Kidney (tissue), 14 donors: Measurements from ENCODE around the gene SEL1L. TPM values are rescaled to one million over a fixed set of nuclear protein-coding genes. Genes with fewer than 3 reads are reported as not detected.

Experiments used
- DNase-seq, 5 donors: peaks; one replicate each; pipeline ENCODE4 v3.0.0-alpha.2; 2013 to 2020
- FAIRE-seq: peaks from 2 replicates; lab custom pipeline; 2012; peaks lifted over from hg19 to GRCh38; lab: Jason Lieb, UNC
- H3K27ac ChIP-seq, 2 donors: one replicate each; pipeline ENCODE4 v1.7.0; 2013; ENCODE audit warnings: low read depth in 2 of 2, low read length in 2 of 2, inconsistent platforms in 1 of 2
- H3K27me3 ChIP-seq: one replicate; pipeline ENCODE4 v1.7.1; 2013; ENCODE audit warnings: low read length, inconsistent platforms; ENCODE audit not compliant: control insufficient read depth, insufficient read depth
- H3K36me3 ChIP-seq, 3 donors: one replicate each; pipeline versions ENCODE4 v1.7.0 to v1.7.1; 2013; ENCODE audit warnings: low read length in 3 of 3, control low read depth in 1 of 3, inconsistent platforms in 1 of 3; ENCODE audit not compliant: insufficient read depth in 3 of 3, control insufficient read depth in 2 of 3
- H3K4me1 ChIP-seq, 3 donors: one replicate each; pipeline versions ENCODE4 v1.7.0 to v1.7.1; 2013; ENCODE audit warnings: low read length in 3 of 3, inconsistent platforms in 1 of 3, low read depth in 1 of 3; ENCODE audit not compliant: control insufficient read depth in 2 of 3, insufficient read depth in 2 of 3
- H3K4me3 ChIP-seq, 3 donors: one replicate each; pipeline versions ENCODE4 v1.7.0 to v1.8.1; 2013; ENCODE audit warnings: low read length in 3 of 3, control low read depth in 1 of 3, inconsistent platforms in 1 of 3
- H3K9ac ChIP-seq, 3 donors: one replicate each; pipeline versions ENCODE4 v1.7.0 to v1.7.1; 2013; ENCODE audit warnings: low read length in 3 of 3, control low read depth in 1 of 3, inconsistent platforms in 1 of 3
- H3K9me3 ChIP-seq, 3 donors: one replicate each; pipeline versions ENCODE4 v1.7.0 to v1.7.1; 2013; ENCODE audit warnings: low read length in 3 of 3, control low read depth in 1 of 3, inconsistent platforms in 1 of 3; ENCODE audit not compliant: control insufficient read depth in 2 of 3, insufficient read depth in 1 of 3
- intact Hi-C: fragments of 100-400 bp; cut with DNase I; formaldehyde crosslinking; loops from one replicate; pipeline ENCODE4 v1.11.1; 2022
- polyA plus RNA-seq: library from polyadenylated mRNA; stranded (reverse); fragments of 350-450 nt; fragmentation: Illumina TruSeq; extraction: RNeasy Lipid Tissue Mini Kit (QIAGEN cat#74804); gene quantifications from one replicate; pipeline ENCODE4 v1.2.3, GENCODE V29; 2014; ENCODE audit warnings: low read depth, low replicate concordance; ENCODE audit not compliant: insufficient read depth
- total RNA-seq: library from RNA; stranded (reverse); fragmentation: NEBNext Ultra II Directional; extraction: Animal tissue kit (Norgen Biotek cat#: 25700); gene quantifications from one replicate; pipeline ENCODE4 v1.2.1, GENCODE V29; 2021
- TF ChIP-seq, protein P1 (sequence below): IDR thresholded peaks from 3 replicates; pipeline ENCODE4 v1.5.1; 2012; ENCODE audit warnings: mild to moderate bottlenecking, moderate library complexity, borderline replicate concordance; ENCODE audit not compliant: insufficient read depth; ENCODE audit errors: extremely low read depth
- donor health status: control.
- donor health status: control.
- donor health status: control.
- donor health status: control.
- donor health status: control.
- donor health status: DM: yes; HTN: yes; CAD: no.
- donor health status: Normal renal cell carcinoma (clear cell type).

The SEL1L gene
- total and polyA plus RNA-seq, 2 donors from 2014 or later: 18.9 to 115 TPM

DNA sequence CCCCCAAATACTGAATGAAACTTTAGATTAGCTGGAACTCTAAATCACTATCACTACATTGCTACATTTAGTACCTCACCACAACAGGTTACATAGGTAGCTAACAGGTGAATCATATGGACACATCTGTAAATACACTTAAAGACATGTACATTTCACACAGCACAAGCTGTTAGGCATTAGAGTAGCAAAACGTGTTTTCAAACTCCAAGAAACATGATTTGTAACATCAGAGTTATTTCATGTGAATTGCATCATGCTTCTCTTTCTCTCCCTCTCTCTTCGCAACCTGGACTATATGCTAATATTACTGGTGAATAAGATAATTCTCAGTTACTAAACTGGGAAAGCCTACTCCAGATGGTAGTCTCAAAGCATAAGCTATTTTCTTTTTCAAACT lies 4.3 kb downstream of the SEL1L start:
- no peaks in the 10 kb centered on the region for H3K9me3 ChIP-seq
- no peak for FAIRE-seq
- H3K27ac ChIP-seq: no peak overlapping the region
- no peak overlapping the region for H3K9ac ChIP-seq
- DNase-seq: no peak
- TF ChIP-seq, protein P1, sequence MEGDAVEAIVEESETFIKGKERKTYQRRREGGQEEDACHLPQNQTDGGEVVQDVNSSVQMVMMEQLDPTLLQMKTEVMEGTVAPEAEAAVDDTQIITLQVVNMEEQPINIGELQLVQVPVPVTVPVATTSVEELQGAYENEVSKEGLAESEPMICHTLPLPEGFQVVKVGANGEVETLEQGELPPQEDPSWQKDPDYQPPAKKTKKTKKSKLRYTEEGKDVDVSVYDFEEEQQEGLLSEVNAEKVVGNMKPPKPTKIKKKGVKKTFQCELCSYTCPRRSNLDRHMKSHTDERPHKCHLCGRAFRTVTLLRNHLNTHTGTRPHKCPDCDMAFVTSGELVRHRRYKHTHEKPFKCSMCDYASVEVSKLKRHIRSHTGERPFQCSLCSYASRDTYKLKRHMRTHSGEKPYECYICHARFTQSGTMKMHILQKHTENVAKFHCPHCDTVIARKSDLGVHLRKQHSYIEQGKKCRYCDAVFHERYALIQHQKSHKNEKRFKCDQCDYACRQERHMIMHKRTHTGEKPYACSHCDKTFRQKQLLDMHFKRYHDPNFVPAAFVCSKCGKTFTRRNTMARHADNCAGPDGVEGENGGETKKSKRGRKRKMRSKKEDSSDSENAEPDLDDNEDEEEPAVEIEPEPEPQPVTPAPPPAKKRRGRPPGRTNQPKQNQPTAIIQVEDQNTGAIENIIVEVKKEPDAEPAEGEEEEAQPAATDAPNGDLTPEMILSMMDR: no peak
- no peak overlapping the region for H3K4me3 ChIP-seq
- no peaks in the 10 kb centered on the region for H3K27me3 ChIP-seq
- peaks cover 0 to 5% (median 3%) of the 10 kb centered on the region in 3 donors for H3K36me3 ChIP-seq
- H3K4me1 ChIP-seq: peaks cover 0 to 18% (median 16%) of the 10 kb centered on the region in 3 donors
- intact Hi-C loops: no loop called here

DNA sequence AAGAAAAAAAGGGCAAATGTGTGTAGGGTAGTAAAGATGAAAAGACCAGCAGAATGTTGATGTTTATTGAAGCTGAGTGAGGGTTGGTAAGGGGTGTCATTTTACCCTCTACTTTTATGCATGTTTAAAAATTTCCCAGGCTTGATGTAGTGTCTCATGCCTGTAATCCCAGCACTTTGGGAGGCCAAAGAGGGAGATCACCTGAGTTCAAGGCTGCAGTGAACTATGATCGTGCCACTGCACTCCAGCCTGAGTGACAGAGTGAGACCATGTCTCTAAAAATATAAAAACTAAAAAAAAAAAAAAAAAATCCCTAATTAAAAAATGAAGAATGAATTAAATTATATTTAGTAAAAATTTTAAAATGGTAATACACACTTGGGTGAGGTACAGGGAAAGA lies 8.5 kb downstream of the SEL1L start:
- Histone ChIP-seq H3K9ac (no peak overlapping the region), H3K9me3 (no peaks in the 10 kb centered on the region), H3K4me3 (no peak overlapping the region), H3K27ac (no peak overlapping the region), H3K4me1 (peaks cover 0 to 4% (median 3%) of the 10 kb centered on the region in 3 donors), H3K27me3 (no peaks in the 10 kb centered on the region), H3K36me3 (peaks cover 5 to 14% (median 6%) of the 10 kb centered on the region in 3 donors)
- FAIRE-seq (no peak), DNase-seq (no peak)
- TF ChIP-seq, protein P1: no peak
- intact Hi-C loops: no loop called here

DNA sequence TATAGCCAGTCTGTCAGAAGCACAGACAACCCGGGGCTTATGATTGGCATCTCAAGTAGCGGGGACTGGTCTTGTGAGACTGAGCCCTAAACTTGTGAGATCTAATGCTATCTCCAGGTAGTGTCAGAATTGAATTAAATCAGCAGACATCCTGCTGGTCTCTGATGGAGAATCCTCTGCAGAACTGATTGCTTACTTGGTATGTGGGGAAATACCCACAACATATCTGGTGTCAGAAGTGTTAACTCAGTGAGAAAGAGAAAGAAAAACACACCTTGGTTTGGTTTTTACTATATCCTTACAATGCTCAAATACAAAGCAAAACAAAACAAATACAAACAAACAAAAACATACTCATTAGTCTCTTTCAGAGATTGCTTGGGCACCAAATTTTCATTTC lies 10.0 kb downstream of the SEL1L start:
- H3K9me3 ChIP-seq: no peaks in the 10 kb centered on the region
- intact Hi-C loops: no loop called here
- no peak for FAIRE-seq
- no peaks in the 10 kb centered on the region for H3K27me3 ChIP-seq
- H3K27ac ChIP-seq: no peak overlapping the region
- H3K9ac ChIP-seq: no peak overlapping the region
- peaks cover 5 to 20% (median 6%) of the 10 kb centered on the region in 3 donors for H3K36me3 ChIP-seq
- TF ChIP-seq, protein P1: no peak
- H3K4me1 ChIP-seq: peaks cover 0 to 5% (median 3%) of the 10 kb centered on the region in 3 donors
- no peak for DNase-seq
- H3K4me3 ChIP-seq: no peak overlapping the region

DNA sequence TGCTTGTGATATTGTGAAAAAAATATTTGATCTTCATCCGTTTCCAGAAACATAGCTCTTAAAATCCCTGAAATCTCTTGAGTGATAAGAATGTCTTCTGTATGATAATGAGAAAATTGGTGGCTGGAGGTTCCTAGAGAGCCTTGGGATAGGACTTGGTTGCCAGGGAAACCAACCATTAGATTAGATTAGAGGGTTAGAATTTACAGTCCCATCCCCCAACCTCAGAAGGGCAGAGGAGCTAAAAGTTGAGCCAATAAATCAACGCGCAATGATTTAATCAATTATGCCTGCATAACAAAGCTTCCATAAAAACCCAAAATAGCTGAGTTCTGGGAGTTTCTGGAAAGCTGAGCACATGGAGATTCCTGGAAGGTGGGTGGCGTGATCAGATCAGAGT lies 10.6 kb downstream of the SEL1L start:
- FAIRE-seq (no peak), DNase-seq (no peak)
- Histone ChIP-seq H3K9ac (no peak overlapping the region), H3K4me1 (peaks cover 0 to 5% (median 3%) of the 10 kb centered on the region in 3 donors), H3K27ac (no peak overlapping the region), H3K27me3 (no peaks in the 10 kb centered on the region), H3K9me3 (no peaks in the 10 kb centered on the region), H3K36me3 (peaks cover 5 to 20% (median 6%) of the 10 kb centered on the region in 3 donors), H3K4me3 (no peak overlapping the region)
- intact Hi-C loops: no loop called here
- TF ChIP-seq, protein P1: no peak
